Activated CD4-positive, CD25-positive, alpha-beta regulatory T cell treated with anti-CD3 and anti-CD28 coated beads, Interleukin-2, amount 50 U/mL, for 24 hours (primary cell): ENCODE results near the gene GJB4.

Experiments used
- ATAC-seq, 2 donors: fragments of 150-1000 bp; cut with Tn5 transposase; one replicate each; pipeline ENCODE4 v1.10.0; 2021; ENCODE audit warnings: mild to moderate bottlenecking in 1 of 2, moderate library complexity in 1 of 2

GJB4 gene

DNA sequence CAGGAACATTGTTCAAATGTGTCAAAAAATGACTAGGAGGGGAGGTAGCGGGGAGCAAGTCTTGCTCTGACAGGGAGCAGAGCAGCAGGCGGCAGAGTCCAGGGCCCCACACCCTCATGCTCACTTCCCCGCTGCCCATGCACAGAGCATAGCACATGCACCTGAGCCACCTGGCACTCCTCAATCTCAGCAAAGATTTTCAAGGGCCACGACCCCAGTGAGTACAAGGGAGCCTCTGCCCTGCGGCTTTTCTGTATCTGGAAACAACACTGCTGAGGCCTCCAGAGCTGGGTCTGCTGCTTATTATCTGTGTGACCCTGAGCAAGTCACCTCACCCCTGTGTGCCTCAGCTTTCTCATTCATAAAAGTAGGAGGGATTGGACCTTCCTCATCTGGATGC lies 20.4 kb downstream of the GJB4 start:
- no peak for ATAC-seq

DNA sequence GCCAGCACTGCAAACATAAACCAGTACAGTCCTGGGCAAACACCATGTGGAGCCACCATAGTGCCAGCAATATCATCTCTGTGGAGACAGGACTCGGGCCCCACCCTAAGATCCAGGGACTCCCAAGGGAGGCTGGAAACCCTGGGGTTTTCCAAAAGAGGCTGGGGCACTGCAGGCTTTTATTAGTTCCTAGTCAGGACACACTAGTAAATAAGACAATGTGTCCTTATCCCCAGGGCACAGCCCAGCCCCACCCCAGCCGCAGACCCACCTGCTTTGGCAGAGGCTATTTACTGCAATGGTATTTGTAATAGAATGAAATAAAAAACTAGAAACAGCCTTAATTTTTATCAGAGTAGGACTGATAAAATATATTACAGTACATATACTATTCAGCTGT lies 21.0 kb downstream of the GJB4 start:
- ATAC-seq: no peak

DNA sequence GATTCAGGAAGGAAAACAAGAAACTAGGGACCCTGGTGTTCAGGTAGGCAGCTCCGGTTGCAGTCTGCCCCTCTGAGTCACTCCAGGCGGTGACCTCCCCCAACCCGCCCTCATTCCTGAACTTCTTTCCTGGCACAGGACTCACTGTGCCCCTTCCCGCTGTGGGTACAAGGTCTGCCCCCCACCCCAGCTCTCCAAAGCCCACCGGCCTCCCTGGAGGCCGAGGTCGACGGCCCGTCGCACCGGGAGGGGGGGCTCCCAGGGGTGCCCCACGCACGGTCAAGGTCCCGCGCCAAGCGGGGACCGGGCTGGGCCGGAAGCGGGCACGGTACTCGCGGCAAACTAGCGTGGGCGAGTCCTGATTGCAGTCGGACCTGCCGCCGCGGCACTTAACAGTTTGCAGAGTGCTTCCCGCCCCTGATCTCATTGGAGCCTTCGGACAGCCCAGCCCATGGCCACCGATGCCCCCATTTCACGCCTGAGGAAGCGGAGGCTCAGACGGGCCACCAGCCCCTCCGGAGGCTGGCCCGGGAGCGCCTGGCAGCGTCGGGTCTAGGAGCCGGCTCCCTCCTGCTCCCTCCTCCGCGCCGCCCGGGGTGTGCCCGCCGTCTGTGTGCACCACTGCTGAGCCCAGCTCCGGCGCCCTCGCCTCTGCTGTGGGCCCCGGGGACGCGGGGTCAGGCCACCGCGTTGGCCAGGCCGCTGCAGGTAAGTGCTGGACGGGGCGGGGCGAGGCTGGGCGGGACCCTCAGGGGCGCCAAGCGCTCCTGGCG lies 21.7 kb downstream of the GJB4 start, which contains the start of gene GJB3:
Gene GJB3 (plus strand): TSS at position 144 of the 773 bp plus-strand sequence. CDS start 3,549 bp downstream, outside the sequence.
- no peak for ATAC-seq

DNA sequence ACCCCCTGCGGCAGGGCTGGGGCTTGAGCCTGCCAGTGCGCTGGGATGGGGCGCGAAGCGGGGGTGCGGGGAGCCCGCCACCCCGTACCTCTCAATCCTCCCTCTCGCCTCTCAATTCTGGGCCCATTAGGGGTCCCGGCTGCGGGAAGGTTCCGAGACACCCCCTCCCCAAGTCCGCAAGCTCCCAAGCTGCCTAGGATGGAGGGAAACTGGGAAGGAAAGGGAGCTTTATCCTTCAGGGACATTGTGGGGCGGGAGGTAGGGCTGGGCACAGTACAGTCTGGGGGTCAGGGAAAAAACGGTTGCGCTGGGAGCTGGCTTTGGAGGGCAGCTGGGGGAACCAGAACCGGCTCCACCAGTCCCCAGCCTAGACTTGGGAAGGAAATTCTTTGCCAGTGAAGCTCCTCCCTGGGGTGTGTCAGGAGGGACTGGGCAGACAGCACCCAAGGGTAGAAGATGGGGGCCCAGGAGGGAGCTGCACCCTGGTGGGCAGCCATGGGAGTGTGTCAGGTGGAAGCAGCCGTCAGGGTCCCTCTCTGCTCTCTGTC lies 22.4 kb downstream of the GJB4 start:
- ATAC-seq: no peak

DNA sequence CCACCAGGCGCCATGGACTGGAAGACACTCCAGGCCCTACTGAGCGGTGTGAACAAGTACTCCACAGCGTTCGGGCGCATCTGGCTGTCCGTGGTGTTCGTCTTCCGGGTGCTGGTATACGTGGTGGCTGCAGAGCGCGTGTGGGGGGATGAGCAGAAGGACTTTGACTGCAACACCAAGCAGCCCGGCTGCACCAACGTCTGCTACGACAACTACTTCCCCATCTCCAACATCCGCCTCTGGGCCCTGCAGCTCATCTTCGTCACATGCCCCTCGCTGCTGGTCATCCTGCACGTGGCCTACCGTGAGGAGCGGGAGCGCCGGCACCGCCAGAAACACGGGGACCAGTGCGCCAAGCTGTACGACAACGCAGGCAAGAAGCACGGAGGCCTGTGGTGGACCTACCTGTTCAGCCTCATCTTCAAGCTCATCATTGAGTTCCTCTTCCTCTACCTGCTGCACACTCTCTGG lies 25.2 kb downstream of the GJB4 start:
- ATAC-seq: no peak

DNA sequence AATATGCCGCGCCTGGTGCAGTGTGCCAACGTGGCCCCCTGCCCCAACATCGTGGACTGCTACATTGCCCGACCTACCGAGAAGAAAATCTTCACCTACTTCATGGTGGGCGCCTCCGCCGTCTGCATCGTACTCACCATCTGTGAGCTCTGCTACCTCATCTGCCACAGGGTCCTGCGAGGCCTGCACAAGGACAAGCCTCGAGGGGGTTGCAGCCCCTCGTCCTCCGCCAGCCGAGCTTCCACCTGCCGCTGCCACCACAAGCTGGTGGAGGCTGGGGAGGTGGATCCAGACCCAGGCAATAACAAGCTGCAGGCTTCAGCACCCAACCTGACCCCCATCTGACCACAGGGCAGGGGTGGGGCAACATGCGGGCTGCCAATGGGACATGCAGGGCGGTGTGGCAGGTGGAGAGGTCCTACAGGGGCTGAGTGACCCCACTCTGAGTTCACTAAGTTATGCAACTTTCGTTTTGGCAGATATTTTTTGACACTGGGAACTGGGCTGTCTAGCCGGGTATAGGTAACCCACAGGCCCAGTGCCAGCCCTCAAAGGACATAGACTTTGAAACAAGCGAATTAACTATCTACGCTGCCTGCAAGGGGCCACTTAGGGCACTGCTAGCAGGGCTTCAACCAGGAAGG lies 25.8 kb downstream of the GJB4 start:
- ATAC-seq: no peak

DNA sequence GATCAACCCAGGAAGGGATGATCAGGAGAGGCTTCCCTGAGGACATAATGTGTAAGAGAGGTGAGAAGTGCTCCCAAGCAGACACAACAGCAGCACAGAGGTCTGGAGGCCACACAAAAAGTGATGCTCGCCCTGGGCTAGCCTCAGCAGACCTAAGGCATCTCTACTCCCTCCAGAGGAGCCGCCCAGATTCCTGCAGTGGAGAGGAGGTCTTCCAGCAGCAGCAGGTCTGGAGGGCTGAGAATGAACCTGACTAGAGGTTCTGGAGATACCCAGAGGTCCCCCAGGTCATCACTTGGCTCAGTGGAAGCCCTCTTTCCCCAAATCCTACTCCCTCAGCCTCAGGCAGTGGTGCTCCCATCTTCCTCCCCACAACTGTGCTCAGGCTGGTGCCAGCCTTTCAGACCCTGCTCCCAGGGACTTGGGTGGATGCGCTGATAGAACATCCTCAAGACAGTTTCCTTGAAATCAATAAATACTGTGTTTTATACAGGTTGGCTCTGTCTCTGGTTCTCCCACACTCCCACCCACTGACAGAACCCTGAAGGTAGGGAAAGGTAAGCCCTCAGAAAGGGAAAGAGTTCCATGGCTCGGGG lies 26.4 kb downstream of the GJB4 start:
- ATAC-seq: no peak

DNA sequence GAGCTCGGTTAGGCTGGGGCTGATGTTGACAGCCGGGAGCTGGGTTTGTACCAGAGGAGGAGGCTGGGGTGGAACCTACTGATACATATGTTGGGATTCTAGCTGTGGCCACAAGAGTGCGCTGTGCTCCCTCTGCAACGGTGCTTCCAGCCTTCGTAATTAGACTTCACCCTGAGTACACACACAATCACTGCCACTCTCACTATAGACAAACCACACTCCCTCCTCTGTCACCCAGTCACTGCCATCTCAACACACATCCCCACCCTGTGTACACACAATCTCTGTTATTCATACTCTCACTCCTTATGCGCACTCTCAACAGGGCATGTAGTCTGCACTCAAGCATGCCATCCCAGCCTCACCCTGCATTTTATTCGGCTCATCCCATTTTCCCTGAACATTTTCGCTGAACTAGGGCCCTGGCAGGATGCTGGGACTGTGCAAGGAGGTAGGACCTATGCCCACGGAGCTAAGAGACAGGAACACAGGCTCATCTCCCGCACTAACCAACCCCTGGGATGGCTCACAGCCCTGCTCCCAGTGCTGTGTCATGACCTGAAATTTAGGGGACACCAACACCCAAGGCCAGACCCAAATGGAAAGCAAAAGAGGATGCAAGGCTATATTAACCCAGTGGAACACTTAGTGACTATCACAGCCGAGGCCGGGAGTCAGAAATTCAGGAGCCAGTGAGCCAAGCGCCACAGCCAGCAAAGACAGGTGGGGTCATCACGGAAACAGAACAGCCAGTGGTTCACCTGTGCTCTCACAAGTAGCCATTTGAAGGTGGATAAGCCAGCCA lies 27.2 kb downstream of the GJB4 start:
- peak; percentile 71 to 81 for ATAC-seq

DNA sequence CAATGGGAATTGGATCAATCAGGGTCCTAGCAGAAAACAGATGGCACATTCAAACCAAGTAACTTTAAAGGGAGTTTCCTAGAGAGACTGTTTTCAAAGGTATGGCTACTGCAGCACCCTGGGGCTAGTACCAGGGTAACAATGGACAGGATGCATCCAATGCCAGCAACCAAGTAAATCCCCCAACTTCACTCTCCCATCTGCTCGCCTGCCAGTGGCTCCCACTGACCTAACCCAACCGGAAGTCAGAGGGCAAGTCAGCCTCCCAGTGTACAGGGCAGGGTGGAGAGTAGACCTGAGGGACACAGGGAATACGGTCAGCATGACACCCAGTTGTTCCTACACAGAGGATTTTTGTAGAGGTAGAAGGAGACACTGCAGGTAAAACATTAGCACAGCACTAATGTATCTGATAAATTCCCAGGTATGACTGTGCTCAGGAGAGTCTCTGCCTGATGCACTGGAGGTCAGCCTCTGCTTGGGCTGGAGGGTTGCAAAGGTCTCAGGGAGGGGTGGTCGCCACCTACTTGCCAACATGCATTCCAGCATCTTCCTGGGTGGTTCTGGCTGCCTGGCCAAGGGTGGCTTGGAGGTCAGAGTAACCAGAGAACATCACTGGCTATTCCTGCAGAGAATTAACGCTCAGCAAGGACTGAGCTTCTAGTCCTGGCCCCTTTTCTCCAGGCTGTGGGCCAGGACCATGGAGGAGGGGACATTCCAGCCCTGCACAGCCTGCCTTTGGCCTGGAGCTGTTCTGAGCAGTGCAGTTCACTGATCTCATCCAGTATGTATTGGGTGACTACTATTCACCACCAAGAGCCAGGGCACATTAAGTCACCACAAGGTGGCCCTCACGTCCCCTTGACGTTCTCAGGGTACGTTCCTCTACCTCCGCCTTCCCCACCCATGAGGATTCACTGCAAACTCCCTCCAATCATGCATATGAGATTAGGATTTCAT lies 28.2 kb downstream of the GJB4 start:
- no peak for ATAC-seq

DNA sequence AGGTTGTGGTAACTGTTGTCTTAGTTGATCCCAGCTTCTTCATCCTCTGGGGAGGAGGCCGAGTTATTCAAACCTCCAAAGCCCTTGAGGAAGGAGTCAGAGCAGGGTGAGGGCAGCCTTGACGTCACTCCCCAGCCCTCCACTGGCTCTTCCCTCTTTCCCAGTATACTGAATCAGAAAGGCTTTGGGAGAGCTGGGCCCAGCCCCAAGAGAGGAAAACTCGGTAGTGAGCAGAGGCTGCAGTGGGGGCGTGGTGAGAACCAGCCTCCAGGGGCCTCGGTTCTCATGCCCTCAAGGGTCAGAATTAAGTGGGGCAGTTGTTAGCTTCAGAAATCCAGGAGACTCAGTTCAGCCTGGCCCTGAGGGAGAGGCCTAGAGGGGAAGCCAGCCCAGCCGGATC lies 31.4 kb downstream of the GJB4 start:
- no peak for ATAC-seq

DNA sequence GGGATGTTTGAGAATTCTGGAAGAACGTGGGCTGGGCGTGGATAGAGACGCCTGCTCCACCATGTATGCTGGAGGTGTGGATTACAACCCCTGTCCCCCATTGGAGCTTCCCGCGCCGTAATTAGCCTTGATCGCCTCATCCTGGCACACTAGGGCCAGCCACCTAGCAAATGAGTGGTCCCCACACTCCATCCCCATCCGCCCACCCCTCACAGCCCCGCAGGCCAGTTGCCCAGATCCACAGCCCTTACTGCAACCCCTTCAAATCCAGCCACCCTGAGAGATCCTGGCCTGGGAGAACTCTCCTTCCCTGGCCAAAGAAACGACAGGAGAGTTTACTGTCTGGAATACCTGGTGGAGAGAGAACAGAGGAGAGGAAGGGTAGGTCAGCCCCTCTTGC lies 32.9 kb downstream of the GJB4 start:
- ATAC-seq: no peak

DNA sequence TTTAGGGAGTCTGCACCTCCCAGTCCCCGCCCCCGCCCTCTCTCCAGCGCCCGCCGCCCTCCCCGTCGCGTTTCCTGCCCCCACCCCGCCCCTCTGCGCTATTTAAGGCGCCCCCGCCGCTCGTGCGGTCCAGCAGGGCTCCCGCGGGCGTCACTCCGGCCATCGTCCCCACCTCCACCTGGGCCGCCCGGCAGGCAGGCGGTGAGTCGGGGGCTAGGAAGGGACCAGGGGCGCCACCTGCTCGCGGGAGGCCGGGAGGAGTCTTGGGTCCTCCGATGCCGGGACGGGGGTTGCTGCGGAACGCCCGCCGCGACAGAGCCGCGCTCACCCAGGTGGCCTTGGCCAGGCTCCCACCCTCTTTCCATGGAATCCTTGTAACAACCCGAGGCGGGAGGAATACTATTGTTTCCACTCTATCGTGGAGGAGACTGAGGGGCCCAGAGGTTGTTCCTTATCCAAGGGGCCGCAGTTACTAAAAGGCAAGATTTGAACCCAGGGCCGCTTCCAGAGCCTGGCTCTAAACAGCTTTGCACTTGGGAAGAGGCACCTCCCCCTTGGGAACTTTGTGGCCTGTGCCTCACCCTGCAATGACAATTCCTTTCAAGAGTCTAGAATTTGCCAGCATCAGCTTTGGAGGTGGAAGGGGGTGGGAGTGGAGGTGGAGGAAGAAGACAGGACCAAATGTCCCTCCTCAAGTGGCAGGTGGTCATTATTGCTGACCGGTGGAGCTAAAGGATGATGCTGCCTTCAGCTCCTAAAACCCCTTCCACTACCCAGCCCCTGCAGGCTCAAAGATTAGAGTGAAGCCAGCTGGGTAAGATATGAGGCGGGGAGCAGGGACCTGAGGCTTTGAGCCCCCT lies 33.6 kb downstream of the GJB4 start, which contains the start of gene GJA4:
Gene GJA4 (plus strand): TSS at position 132 of the 860 bp plus-strand sequence. CDS start 1,215 bp downstream, outside the sequence.
- no peak for ATAC-seq

DNA sequence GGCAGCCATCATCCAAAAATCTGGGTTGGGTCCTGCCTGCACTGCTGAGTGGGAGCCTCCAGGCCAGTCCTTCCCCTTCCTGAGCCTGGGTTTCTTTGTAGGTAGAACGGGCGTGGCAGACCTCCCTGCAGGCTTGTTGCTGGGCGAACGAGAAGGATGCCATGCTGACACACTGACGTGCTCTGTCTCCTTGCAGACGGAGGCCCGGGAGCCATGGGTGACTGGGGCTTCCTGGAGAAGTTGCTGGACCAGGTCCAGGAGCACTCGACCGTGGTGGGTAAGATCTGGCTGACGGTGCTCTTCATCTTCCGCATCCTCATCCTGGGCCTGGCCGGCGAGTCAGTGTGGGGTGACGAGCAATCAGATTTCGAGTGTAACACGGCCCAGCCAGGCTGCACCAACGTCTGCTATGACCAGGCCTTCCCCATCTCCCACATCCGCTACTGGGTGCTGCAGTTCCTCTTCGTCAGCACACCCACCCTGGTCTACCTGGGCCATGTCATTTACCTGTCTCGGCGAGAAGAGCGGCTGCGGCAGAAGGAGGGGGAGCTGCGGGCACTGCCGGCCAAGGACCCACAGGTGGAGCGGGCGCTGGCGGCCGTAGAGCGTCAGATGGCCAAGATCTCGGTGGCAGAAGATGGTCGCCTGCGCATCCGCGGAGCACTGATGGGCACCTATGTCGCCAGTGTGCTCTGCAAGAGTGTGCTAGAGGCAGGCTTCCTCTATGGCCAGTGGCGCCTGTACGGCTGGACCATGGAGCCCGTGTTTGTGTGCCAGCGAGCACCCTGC lies 34.7 kb downstream of the GJB4 start:
- no peak for ATAC-seq

DNA sequence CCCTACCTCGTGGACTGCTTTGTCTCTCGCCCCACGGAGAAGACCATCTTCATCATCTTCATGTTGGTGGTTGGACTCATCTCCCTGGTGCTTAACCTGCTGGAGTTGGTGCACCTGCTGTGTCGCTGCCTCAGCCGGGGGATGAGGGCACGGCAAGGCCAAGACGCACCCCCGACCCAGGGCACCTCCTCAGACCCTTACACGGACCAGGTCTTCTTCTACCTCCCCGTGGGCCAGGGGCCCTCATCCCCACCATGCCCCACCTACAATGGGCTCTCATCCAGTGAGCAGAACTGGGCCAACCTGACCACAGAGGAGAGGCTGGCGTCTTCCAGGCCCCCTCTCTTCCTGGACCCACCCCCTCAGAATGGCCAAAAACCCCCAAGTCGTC lies 35.2 kb downstream of the GJB4 start:
- ATAC-seq: no peak

DNA sequence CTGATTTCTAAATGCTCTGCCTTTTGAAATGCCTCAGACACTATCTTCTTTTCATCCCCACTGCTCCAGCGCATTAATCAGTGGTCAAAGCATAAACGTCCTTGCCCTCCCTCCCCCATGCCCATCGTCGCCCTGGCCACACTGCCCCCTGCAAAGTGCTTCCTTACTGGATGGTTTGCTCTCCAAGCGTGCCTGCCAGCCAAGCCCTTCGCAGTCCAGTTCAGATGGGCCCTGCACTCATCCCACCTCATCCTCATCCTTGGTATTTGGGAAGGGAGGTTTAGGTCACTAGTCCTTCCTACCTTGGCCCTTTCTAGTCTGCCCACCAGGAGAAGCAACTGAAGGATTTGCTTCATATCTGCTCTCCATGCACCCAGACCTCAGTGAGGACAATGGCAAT lies 36.4 kb downstream of the GJB4 start:
- no peak for ATAC-seq

DNA sequence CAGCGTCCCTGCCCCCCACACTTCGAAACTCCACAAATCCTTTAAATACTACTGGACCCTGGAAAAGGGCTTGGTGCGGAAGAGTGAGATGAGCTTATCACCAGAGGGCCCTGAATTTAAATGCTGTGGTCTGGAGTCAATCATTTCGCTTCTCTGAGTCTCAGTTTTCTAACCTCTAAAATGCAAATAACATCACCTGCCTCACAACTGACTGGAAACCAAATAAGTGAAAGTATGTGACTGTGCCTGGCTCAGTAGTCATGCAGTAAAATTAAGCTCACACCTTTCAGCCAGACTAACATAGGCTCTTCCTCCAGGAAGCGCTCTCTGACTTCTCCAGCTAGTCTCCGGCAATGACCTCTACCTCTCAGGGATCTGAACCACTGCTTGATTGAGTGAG lies 37.5 kb downstream of the GJB4 start:
- ATAC-seq: peak in 1 of 2 donors; percentile 25

DNA sequence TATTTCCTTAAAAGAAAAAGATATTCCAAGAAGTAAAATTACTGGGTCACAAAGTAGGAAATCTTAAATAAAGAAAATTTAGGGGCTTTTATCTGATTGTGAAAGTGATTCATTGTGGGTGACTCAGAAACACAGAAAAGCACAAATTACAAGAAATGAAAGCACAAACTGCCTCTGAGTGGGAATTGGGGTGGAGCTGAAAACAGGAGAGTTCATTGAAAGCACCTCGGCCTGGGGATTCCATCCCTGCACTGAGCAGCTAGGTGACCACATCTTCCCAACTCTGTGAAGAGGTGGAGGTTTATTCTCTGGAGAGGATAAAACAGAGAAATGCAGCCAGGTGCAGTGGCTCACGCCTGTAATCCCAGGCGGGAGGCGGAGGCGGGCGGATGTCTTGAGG lies 40.7 kb downstream of the GJB4 start:
- peak in 1 of 2 donors; percentile 59 for ATAC-seq

DNA sequence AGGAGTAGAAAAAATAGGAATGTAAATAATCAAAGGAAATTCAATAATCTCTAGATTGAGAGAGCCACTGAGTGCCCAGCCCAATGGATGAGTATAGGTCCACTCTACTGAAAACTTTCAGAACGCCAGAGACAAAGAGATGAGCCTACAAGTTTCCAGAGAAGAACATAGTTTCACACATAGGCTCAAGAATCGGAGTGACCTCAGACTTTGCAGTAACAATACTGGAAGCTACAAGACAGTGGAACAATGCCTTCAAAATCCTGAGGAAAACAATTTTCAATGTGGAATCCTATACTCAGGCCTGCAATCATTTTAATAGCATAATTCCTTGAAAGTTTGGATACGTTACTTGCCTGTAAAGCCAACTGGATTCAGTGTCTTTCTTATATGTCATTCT lies 44.2 kb downstream of the GJB4 start:
- ATAC-seq: no peak

DNA sequence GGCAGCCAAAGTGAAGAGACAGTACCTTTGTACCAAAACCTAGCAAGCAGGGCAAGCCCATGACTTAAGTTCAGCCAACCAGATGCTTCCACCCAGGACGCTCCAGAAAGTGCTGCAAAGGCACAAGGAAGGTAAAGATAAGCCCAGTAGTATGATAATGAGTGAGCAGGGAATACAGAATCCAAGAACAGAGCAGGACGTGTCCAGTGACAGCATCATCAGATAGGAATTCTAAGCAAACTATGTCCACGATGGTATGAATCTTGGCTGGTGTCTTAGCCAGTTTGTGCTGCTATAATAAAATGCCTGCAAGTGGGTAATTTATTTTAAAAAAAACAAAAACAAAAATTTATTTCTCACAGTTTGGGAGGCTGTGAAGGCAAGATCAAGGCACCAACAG lies 46.9 kb downstream of the GJB4 start:
- ATAC-seq: no peak
